ENCODE measurements around the gene ANGPT4.

Gene ANGPT4

DNA sequence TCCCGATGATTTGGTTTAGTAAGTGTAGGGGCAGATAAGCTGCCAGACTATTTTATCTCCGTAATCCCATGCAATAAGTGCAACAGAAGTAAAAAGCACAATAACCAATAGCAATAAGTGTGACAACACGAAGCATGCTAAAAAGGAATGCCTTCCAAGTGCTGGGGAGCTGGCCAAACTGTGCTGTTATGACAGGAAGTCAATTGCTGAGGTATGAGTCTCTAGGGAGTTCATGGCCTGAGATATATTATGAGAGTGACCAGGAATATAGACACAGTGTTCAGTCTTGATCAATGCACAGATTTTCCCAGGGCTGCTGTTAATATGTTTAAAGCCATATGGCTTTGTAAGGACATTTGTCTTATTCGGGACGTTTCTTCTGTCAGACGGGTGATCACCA, 10.5 kb upstream of the ANGPT4 start:
- no peak for TF ChIP-seq CTCF (IDR thresholded peaks at IDR 0.05; ENCODE audit: control insufficient read depth, extremely low read depth, insufficient read depth)
- no peak overlapping the region for H3K4me3 ChIP-seq (ENCODE audit: low read depth, low read length)
- no peak for DNase-seq (ENCODE audit: low read depth)

DNA sequence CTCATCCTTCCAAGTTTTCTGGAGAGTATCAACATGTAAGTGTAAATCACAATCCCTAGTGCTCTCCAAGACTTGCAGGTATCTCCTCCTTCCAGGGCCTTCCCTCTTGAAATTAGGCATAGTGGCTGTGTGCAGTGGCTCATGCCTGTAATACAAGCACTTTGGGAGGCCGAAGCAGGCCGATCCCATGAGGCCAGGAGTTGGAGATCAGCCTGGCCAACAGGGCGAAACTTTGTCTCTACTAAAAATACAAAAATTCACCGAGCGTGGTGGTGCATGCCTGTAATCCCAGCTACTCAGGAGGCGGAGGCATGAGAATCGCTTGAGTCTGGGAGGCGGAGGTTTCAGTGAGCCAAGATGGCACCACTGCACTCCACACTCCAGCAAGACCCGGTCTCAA, 9.4 kb upstream of the ANGPT4 start:
- no peak for DNase-seq (ENCODE audit: low read depth)
- no peak overlapping the region for H3K4me3 ChIP-seq (ENCODE audit: low read depth, low read length)
- no peak for TF ChIP-seq CTCF (IDR thresholded peaks at IDR 0.05; ENCODE audit: control insufficient read depth, extremely low read depth, insufficient read depth)

- no peak for DNase-seq (ENCODE audit: low read depth)
- TF ChIP-seq CTCF (IDR thresholded peaks at IDR 0.05; ENCODE audit: control insufficient read depth, extremely low read depth, insufficient read depth) = no peak
- H3K4me3 ChIP-seq (ENCODE audit: low read depth, low read length) = no peak overlapping the region
Observed at GRCh38 chr20:924639-925038, 8.5 kb upstream of the ANGPT4 start.

DNA sequence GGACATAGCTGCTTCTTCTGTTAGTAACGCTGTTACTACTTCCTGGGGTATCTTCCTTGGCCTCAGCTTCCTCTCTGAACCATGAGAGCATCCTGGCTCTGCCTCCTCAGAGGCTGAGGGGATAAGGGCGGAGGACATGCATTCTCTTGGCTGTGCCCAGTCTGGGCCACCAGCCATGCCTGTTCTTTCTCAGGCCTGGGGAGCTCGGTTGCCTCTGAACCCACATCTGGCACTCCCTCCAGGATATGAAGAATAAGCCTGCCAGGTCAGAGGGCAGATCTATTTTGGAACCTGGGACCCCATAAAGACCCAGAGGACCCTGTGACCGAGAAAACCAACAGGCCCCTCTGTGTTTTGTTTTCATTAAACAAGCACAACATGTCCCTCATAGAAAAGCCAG, 6.6 kb upstream of the ANGPT4 start:
- H3K4me3 ChIP-seq (ENCODE audit: low read depth, low read length) = no peak overlapping the region
- no peak for TF ChIP-seq CTCF (IDR thresholded peaks at IDR 0.05; ENCODE audit: control insufficient read depth, extremely low read depth, insufficient read depth)

GRCh38 chr20:921068-921467, 4.9 kb upstream of the ANGPT4 start:
- DNase-seq (ENCODE audit: low read depth) = no peak
- no peak overlapping the region for H3K4me3 ChIP-seq (ENCODE audit: low read depth, low read length)
- TF ChIP-seq CTCF (IDR thresholded peaks at IDR 0.05; ENCODE audit: control insufficient read depth, extremely low read depth, insufficient read depth) = no peak

More for the DNA sequence above, 6.6 kb upstream of the ANGPT4 start:
- DNase-seq (ENCODE audit: low read depth) = no peak

GRCh38 chr20:920311-920710, 4.2 kb upstream of the ANGPT4 start:
- no peak for TF ChIP-seq CTCF (IDR thresholded peaks at IDR 0.05; ENCODE audit: control insufficient read depth, extremely low read depth, insufficient read depth)
- no peak for DNase-seq (ENCODE audit: low read depth)
- no peak overlapping the region for H3K4me3 ChIP-seq (ENCODE audit: low read depth, low read length)

- H3K4me3 ChIP-seq (ENCODE audit: low read depth, low read length) = no peak overlapping the region
- TF ChIP-seq CTCF (IDR thresholded peaks at IDR 0.05; ENCODE audit: control insufficient read depth, extremely low read depth, insufficient read depth) = no peak
- no peak for DNase-seq (ENCODE audit: low read depth)
Observed at GRCh38 chr20:919491-919916, 3.4 kb upstream of the ANGPT4 start.
